Measurements from ENCODE around the gene MDM2. TPM values are rescaled to one million over a fixed set of nuclear protein-coding genes. Genes with fewer than 3 reads are reported as not detected.

The MDM2 gene
- total and polyA plus RNA-seq, 2 of the 8 experiments (the other 6 are each of a cell fraction or from before 2014, with no cell fraction given): 15.1 to 115 TPM

DNA sequence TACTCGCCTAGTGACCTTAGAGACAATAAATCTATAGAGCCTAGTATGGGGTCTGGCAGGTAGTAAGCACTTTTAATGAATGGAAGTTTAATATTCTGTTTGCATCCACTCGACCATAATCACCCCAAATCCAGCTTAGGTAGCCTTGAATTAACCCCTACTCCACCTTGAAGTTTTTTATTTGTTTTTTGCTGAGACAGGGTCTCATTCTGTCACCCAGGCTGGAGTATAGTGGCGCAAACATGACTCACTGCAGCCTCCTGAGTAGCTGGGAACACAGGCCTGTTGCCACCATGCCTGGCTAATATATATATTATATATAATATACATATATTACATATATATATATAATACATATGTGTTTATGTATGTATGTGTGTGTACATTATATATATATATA lies 38.8 kb downstream of the MDM2 start:
- Histone ChIP-seq H3K9me3 (ENCODE audit: insufficient read depth in 2 of 2, low read depth in 1 of 2, low read length in 1 of 2) (no peaks in the 10 kb centered on the region), H4K20me1 (replicated peaks in 1 of 2; ENCODE audit: control insufficient read depth in 1 of 2, insufficient read depth in 2 of 2, low read length in 2 of 2) (peaks cover 2 to 4% of the 10 kb centered on the region in 2 experiments), H3K18ac (ENCODE audit: extremely low read depth, low read length) (no peak overlapping the region), H2BK20ac (ENCODE audit: low read length) (no peak overlapping the region), H2AK5ac (ENCODE audit: low read depth, low read length) (no peak overlapping the region), H2BK5ac (ENCODE audit: low read depth, low read length) (no peak overlapping the region), H2AFZ (ENCODE audit: low read length) (no peak overlapping the region), H3K23me2 (ENCODE audit: low read depth, low read length) (no peaks in the 10 kb centered on the region), H2BK12ac (ENCODE audit: low read depth, low read length) (no peak overlapping the region), H4K8ac (ENCODE audit: extremely low read depth, insufficient read depth, low read length) (no peak overlapping the region), H3K36me3 (ENCODE audit: control insufficient read depth in 2 of 4, insufficient read depth in 4 of 4, low read length in 3 of 4) (peaks cover 4 to 17% (median 12%) of the 10 kb centered on the region in 4 experiments; a peak in 7 of 8 replicates), H3K27ac (ENCODE audit: low read depth, low read length) (no peak overlapping the region), H4K91ac (replicated peaks; ENCODE audit: insufficient read length, low read length) (no peak overlapping the region), H4K5ac (ENCODE audit: insufficient read length, low read depth, low read length) (no peak overlapping the region), H3K4me2 (ENCODE audit: insufficient read depth in 1 of 2, low read depth in 2 of 2, low read length in 2 of 2) (no peak overlapping the region), H2BK120ac (replicated peaks; ENCODE audit: low read depth, low read length) (no peak overlapping the region), H3K4me1 (replicated peaks in 1 of 4; ENCODE audit: control insufficient read depth in 3 of 4, insufficient read depth in 4 of 4, low read length in 3 of 4) (no peaks in the 10 kb centered on the region), H3K4ac (replicated peaks; ENCODE audit: insufficient read length, low read depth, low read length) (no peak overlapping the region), H3K9ac (replicated peaks in 1 of 4; ENCODE audit: extremely low read depth in 1 of 4, low read depth in 3 of 4, low read length in 3 of 4) (no peak overlapping the region), H2BK15ac (ENCODE audit: low read length) (no peak overlapping the region), H3K79me1 (ENCODE audit: low read depth, low read length) (no peaks in the 10 kb centered on the region), H3K79me2 (ENCODE audit: control insufficient read depth in 1 of 2, insufficient read depth in 2 of 2, low read length in 2 of 2) (no peaks in the 10 kb centered on the region), H3K4me3 (ENCODE audit: extremely low read depth in 1 of 4, insufficient read depth in 2 of 4, low read depth in 3 of 4, low read length in 4 of 4) (no peak overlapping the region), H3K23ac (ENCODE audit: insufficient read length) (no peak overlapping the region), H3K56ac (replicated peaks; ENCODE audit: insufficient read length, low read depth, low read length) (no peak overlapping the region), H3K14ac (ENCODE audit: insufficient read length) (no peak overlapping the region), H3K27me3 (replicated peaks in 1 of 4; ENCODE audit: control insufficient read depth in 3 of 4, extremely low read depth in 1 of 4, insufficient read depth in 3 of 4, low read length in 3 of 4) (no peaks in the 10 kb centered on the region)
- POLR2A ChIA-PET (ENCODE audit: partially characterized antibody): interaction anchor here (4.5 kb wide), 1 partner anchor 16 kb away, joined by 18 read pairs; no protein-coding TSS in a partner anchor
- CTCF ChIA-PET (ENCODE audit: partially characterized antibody): interaction anchor here (0.6 to 4.0 kb wide), 2 partner anchors 16 to 60 kb away, joined by 3 to 33 read pairs; no protein-coding TSS in a partner anchor
- 89% methylated on average over 3 of the region's 3 CpGs; no CpG with 5 or more reads in 1 of the 2 experiments for WGBS, 2 experiments (ENCODE audit: extremely low coverage in 1 of 2, insufficient coverage in 1 of 2, insufficient read length in 1 of 2, insufficient replicate concordance in 2 of 2, low coverage in 1 of 2, low lambda C conversion rate in 2 of 2, missing lambda C conversion rate in 1 of 2)
- FAIRE-seq (no peak), DNase-seq (ENCODE audit: low read depth in 1 of 2, low spot score in 2 of 2) (no peak)
- no peak for TF ChIP-seq GTF2F1 (IDR thresholded peaks at IDR 0.05; ENCODE audit: borderline replicate concordance, low read depth, low read length)
- TF ChIP-seq TAF1 (IDR thresholded peaks at IDR 0.05; ENCODE audit: low read depth, low read length): no peak
- TF ChIP-seq, protein P1, sequence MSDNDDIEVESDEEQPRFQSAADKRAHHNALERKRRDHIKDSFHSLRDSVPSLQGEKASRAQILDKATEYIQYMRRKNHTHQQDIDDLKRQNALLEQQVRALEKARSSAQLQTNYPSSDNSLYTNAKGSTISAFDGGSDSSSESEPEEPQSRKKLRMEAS (IDR thresholded peaks at IDR 0.05): no peak
- TF ChIP-seq, protein P2, sequence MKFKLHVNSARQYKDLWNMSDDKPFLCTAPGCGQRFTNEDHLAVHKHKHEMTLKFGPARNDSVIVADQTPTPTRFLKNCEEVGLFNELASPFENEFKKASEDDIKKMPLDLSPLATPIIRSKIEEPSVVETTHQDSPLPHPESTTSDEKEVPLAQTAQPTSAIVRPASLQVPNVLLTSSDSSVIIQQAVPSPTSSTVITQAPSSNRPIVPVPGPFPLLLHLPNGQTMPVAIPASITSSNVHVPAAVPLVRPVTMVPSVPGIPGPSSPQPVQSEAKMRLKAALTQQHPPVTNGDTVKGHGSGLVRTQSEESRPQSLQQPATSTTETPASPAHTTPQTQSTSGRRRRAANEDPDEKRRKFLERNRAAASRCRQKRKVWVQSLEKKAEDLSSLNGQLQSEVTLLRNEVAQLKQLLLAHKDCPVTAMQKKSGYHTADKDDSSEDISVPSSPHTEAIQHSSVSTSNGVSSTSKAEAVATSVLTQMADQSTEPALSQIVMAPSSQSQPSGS (IDR thresholded peaks at IDR 0.05; ENCODE audit: low read length): no peak
- no peak for TF ChIP-seq MAFK (IDR thresholded peaks at IDR 0.05; ENCODE audit: low read depth, low read length)
- no peak for TF ChIP-seq EGR1 (IDR thresholded peaks at IDR 0.05; ENCODE audit: borderline replicate concordance, low read depth, low read length)
- TF ChIP-seq CTBP2 (IDR thresholded peaks at IDR 0.05; ENCODE audit: borderline replicate concordance, insufficient read depth, insufficient read length, low read length): no peak
- TF ChIP-seq, protein P3, sequence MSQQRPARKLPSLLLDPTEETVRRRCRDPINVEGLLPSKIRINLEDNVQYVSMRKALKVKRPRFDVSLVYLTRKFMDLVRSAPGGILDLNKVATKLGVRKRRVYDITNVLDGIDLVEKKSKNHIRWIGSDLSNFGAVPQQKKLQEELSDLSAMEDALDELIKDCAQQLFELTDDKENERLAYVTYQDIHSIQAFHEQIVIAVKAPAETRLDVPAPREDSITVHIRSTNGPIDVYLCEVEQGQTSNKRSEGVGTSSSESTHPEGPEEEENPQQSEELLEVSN (IDR thresholded peaks at IDR 0.05): no peak
- TF ChIP-seq BRCA1 (IDR thresholded peaks at IDR 0.05; ENCODE audit: low read depth, low read length): no peak
- TF ChIP-seq RFX5 (IDR thresholded peaks at IDR 0.05; ENCODE audit: borderline replicate concordance, low read depth, low read length): no peak
- TF ChIP-seq ASH2L (IDR thresholded peaks at IDR 0.05; ENCODE audit: low read length): no peak
- no peak for TF ChIP-seq POU5F1 (IDR thresholded peaks at IDR 0.05; ENCODE audit: low read depth, low read length)

All from H1 (cell line).